Stimulated activated CD4-positive, alpha-beta T cell treated with anti-CD3 and anti-CD28 coated beads, Interleukin-15, amount 100 ng/mL, for 1 hour (primary cell): ENCODE measurements around the gene SAMD9L.

Experiments
- DNase-seq, 2 donors: peaks; one replicate each; pipeline ENCODE4 v3.0.0-alpha.2; 2020; ENCODE audit warnings: low read depth in 1 of 2, low spot score in 1 of 2

The SAMD9L gene

GRCh38 chr7:93148144-93148543 is at the start of gene SAMD9L:
Gene SAMD9L (minus strand): TSS chr7:93148385. CDS start chr7:93135971, 12,414 bp downstream.
- DNase-seq: no peak

- no peak for DNase-seq
These were observed 48.2 kb upstream of the SAMD9L start for GRCh38 chr7:93196336-93196735.

GRCh38 chr7:93194386-93194785 is 46.2 kb upstream of the SAMD9L start:
- DNase-seq: no peak

- DNase-seq: no peak
These were observed 40.9 kb upstream of the SAMD9L start for GRCh38 chr7:93188870-93189634.

- DNase-seq: no peak
These were observed 37.3 kb upstream of the SAMD9L start for GRCh38 chr7:93185303-93186027.

GRCh38 chr7:93179173-93179572 is 31.0 kb upstream of the SAMD9L start:
- DNase-seq: no peak

GRCh38 chr7:93178213-93178612 is 30.0 kb upstream of the SAMD9L start:
- no peak for DNase-seq

- no peak for DNase-seq
These were observed 28.9 kb upstream of the SAMD9L start for GRCh38 chr7:93176992-93177580.

- no peak for DNase-seq
These were observed 27.0 kb upstream of the SAMD9L start for GRCh38 chr7:93175219-93175618.

- no peak for DNase-seq
These were observed 24.5 kb upstream of the SAMD9L start for GRCh38 chr7:93172683-93173082.

GRCh38 chr7:93171606-93172226 is 23.5 kb upstream of the SAMD9L start:
- DNase-seq: no peak

- no peak for DNase-seq
These were observed 17.3 kb upstream of the SAMD9L start for GRCh38 chr7:93165447-93165846.

GRCh38 chr7:93164766-93165165 is 16.6 kb upstream of the SAMD9L start:
- DNase-seq: no peak

GRCh38 chr7:93161181-93161762 is 13.1 kb upstream of the SAMD9L start:
- no peak for DNase-seq

- no peak for DNase-seq
These were observed 12.2 kb upstream of the SAMD9L start for GRCh38 chr7:93160410-93160809.

GRCh38 chr7:93159490-93159889 is 11.3 kb upstream of the SAMD9L start:
- DNase-seq: no peak

- DNase-seq: no peak
These were observed 8.7 kb upstream of the SAMD9L start for GRCh38 chr7:93156884-93157283.

GRCh38 chr7:93150200-93150835 is 2.1 kb upstream of the SAMD9L start:
- DNase-seq: no peak

GRCh38 chr7:93148727-93149126 is 542 bp upstream of the SAMD9L start:
- DNase-seq: no peak

- peak in 1 of 2 donors; percentile 11 for DNase-seq
These were observed 822 bp downstream of the SAMD9L start for GRCh38 chr7:93147363-93147762.
